Stimulated activated CD8-positive, alpha-beta memory T cell treated with anti-CD3 and anti-CD28 coated beads, Interleukin-12 subunit alpha, Interleukin-12 subunit beta, amount 100 ng/mL, for 24 hours (primary cell): ENCODE results near the gene NPPB.

Experiments
- DNase-seq: peaks from one replicate; pipeline ENCODE4 v3.0.0-alpha.2; 2020; ENCODE audit errors: extremely low read depth

NPPB gene

DNA sequence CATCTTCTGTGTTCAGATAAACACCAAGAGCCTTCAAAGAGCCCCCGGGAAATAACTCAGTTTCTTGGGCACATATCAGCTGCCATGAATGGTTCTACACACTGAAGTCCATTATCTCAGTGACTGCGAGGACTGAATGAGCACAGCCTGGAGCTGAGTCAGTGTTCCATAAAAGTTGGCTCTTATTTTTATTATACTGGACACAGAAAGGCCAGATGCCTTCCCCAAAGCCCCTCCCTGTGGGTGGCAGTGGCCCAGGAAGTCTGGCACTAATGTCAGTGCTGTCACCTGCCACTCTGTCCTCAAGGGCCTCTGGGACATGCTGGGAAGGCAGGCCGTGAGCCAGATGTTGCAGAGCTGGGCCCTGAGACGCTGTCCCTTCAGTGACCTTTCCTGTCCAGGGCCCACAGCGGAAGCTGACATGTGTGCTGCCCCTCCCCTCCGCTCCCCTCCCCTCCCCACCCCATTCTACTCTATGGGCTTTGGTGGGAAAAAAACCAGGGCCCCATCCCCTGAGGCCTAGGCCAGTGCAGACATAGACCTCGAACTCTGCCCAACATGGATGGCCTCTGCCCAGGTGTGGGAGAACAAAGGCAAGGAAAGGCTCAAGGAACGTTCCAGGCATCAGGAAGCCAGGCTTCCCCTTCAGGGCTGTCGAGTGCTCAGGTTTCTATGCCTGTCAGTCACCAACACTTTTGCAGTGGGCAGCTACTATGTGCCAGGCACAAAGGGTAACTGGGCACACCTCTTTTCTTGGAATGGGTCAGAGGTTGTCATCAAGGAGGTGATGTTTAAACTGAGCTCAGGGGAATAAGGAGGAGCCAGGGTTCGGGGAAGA, 22.4 kb upstream of the NPPB start:
- DNase-seq, result no peak

DNA sequence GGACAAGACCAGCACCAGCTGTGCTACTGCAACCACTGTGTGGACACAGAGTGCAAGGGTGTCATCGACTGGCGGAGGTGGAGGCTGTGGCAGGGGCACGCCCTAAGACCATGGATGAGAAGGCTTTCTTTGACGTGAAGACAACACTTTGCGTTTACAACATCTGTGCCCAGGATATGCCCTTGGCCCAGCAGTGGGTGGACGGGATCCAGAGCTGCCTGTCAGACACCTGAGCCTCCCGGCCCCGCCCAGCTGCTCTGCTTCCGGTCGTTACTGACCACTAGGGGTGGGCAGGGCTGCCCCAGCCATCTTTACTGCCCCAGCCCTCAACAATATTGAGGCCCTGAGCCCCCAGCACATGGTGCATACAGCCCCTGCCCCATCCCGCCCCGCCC, 21.4 kb upstream of the NPPB start:
- DNase-seq, result no peak

DNA sequence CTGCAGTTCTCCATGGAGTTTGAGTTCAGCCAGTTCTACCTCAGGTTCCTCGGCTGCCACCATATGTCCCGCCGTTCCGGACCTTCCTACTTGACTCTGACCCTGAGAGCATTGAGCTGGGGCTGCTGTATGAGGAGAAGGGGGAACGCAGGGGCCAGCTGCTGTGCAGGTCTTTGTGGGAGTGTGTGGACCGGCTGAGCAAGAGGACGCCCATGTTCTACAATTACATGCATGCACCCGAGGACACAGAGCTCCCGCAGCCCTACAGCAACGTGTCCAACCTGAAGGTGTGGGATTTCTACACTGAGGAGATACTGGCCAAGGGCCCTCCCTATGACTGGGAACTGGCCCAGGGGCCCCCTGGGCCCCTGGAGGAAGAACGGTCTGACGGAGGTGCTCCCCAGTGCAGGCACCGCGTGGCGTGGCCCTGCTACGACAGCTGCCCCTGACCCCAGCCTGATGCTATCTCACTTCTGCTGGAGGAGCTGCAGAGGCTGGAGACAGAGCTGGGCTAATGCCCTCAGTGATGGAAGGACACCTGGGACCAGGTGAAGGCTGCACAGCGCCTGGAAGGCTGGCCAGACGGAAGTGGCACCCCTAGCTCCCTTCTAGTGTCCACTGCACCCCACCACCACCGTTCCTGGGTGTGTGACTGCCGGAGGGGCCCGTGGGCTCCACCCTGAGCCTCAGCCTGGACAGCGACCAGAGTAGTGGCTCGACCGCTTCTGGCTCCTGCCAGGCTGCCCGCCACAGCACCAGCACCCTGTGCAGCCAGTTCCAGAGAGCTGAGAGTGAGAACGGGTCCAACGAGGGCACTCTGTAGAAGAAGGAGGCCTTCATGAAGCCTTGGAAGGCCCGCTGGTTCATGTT, 20.8 kb upstream of the NPPB start:
- DNase-seq, result no peak

GRCh38 chr1:11878891-11879190, 20.1 kb upstream of the NPPB start:
- DNase-seq, result no peak

DNA sequence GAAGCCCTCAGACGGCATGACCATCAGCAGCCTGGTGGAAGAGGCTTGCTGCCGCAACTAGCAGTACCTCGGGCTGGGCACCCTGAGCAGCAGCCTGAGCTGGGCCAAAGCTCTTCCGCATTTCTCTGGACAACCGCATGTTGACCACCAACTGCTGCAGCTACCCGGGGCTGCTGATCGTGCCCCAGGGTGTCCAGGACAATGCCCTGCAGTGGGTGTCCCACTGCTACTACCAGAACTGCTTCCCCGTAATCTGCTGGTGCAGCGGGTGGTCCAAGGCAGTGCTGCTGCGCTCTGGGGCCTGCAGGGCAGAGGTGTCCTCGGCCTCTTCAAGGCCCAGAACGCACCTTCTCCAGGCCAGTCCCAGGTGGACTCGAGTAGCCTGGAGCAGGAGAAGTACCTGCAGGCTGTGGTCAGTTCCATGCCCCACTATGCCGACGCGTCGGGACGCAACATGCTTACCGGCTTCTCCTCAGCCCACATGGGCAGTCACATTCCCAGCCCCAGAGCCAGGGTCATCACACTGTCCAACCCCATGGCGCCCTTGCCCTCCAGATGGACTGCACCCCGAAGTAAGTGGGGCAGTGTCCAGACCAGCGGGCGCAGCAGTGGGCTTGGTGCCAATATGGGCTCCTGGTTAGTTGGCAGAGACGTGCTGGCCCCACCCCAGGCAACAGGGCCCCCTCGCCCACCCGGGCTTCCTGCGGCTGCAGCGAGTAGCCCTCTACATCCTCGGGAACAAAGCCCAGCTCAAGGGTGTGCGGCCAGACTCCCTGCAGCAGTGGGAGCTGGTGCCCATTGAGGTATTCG, 19.5 kb upstream of the NPPB start:
- DNase-seq, result no peak

DNA sequence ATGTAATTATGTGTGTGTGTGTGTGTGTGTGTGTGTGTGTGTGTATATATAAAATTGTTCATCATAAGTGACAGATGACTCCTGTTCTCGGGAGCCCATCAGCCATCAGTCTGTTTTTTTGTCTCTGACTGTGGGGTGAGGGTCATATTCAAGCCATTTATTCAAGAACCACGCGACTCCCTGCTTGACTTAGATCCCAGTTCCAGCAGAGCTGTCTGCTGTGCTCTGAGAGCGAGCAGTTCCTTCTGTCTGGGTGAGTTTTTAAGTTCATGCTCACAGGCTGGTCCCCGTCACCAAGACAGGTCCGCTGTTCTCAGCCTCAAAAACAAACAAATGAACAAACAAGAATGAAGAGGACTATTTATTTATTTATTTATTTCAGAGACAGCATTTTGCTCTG, 18.3 kb upstream of the NPPB start:
- DNase-seq, result no peak

DNA sequence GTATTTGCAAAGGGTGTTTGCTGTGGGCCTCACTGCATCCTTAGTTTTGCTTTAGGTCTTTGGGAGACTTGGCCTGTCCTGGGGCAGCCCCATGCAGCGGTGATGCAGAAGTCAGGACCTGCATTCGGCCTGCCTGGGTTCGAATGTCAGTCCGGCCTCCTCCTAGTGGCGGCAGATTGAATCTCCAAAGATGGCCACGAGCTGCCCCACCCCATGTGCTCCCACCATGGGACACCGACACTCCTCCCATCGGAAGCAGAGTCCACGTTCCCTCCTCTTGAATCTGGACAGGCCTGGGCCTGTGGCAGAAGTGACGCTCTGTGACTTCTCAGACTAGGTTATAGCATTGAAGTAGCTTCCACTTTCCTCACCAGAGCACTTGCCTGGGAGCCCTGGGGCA, 16.3 kb upstream of the NPPB start:
- DNase-seq, result no peak

DNA sequence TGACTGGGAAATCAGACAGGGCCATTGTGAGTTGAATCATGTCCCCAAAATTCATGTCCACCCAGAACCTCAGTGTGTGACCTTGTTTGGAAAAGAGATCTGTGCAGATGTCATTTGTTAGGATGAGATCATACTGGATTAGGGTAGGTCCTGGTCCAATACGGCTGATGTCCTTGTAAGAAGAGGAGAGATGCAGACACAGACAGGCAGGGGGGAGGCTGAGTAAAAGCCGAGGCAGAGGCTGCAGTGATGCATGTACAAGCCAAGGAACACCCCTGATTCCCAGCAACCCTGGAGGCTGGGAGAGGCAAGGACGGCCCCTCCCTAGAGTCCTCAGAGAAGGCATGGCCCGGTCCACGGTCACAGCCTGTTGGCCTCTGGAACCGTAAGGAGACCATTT, 15.9 kb upstream of the NPPB start:
- no peak for DNase-seq

- no peak for DNase-seq
These were observed 15.5 kb upstream of the NPPB start for GRCh38 chr1:11874258-11874562.

- DNase-seq, result no peak
These were observed 14.9 kb upstream of the NPPB start for GRCh38 chr1:11873395-11874257.

DNA sequence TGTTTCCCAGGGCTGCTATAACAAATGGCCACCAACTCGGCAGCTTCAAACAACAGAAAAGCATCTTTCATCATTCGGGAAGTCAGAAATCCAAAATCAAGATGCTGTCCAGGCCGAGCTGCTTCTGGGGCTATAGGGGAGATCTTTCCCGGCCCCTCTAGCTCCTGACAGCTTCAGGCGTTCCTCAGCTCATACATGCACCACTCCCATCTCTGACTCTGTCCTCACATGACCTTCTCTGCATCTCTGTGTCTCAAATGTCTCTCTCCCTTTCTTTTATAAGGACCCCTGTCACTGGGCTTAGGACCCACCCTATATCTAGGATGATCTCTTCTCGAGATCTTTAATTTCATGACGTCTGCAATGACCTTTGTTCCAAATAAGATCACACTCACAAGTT, 13.8 kb upstream of the NPPB start:
- no peak for DNase-seq

DNA sequence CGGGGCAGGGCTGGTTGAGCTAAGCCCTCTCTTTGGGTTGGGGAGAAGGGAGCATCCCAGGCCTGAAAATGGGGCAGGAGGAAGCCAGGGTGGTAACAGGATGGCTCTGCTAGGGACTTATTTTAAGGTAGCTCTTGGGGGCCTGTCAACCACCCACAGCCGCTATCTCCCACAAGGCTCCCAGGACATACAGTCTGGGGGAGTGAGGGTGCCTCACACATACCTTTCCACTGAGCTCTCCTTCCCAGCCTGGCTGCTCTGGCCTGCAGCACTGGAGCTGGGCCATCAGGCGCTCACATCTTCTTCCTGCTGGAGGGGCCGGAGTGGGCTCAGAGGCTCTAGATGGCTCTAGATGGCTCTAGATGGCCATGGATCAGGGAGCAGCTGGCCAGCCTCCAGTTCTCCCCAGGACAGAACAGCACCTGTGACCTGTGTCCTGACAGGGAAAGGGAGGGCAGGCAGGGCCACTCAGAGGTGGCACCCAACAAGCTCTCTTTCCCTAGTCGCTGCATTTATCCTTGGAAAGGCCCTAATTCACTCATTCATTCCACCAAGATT, 11.0 kb upstream of the NPPB start:
- DNase-seq, result no peak

- DNase-seq, result no peak
These were observed 10.4 kb upstream of the NPPB start for GRCh38 chr1:11869104-11869503.

DNA sequence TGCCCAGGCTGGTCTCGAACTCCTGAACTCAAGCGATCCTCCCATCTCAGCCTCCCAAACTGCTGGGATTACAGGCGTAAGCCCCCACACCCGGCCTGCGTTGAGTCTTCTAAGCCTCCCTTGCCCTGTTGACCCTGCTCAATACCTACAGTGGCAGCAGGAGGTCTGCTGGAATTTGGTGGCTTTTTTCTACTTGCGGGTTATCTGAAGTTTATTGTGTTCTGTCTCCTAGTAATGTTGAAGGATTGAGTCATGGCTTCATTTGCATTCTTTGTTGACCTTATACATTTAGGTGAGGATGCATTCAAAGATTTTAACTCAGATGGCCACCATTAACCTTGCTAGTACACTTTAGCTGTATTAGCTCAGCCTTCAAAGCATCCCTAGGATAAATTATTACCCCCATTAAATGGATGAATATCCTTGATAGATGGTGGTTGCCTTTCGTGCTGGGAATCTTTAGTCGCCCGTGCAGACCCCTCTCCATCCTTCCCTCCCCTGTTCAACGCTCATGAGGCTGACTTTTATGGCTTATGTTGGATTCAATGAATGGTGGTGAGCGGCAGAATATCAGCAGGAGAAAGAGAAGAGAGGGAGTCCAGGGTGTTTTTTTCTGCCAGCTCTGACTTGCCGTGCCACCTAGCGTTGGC, 9.7 kb upstream of the NPPB start:
- no peak for DNase-seq

- no peak for DNase-seq
These were observed 4.1 kb upstream of the NPPB start for GRCh38 chr1:11862890-11863289.

DNA sequence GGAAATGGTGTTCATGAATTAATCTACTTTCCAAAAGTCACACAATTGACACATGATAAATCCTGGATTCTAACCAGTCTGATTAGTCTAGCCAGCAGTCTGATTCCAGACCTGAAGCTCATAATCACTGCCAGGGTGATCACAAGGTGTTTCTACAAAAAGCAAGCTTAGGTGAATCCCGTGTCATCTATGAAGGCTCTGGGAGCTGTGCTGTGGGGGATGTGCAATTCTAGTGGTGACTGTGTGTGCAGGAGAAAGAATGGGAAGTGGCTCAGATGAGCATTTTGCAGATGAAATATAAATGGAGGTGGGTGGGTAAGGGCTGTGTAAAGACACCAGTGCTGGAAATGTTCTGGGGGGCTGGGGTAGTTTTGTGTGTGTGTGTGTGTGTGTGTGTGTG, 1.8 kb upstream of the NPPB start:
- no peak for DNase-seq

DNA sequence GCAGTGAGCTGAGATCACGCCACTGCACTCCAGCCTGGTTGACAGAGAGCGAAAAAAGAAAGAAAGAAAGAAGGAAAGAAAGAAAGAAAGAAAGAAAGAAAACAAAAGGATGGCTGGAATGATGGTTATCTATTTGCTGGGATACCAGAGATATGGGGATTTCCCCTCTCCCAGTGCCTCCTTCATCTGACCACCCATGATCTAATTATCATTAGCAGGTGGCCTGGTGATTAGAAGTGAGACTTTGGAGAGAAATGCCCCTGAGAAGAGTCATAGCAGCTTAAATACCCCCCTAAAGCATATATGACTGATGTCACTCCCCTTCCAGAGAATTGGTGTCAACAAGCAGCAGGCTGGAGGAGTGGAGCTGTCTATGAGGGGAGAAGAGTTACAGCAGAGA, 1.3 kb upstream of the NPPB start:
- DNase-seq, result no peak

DNA sequence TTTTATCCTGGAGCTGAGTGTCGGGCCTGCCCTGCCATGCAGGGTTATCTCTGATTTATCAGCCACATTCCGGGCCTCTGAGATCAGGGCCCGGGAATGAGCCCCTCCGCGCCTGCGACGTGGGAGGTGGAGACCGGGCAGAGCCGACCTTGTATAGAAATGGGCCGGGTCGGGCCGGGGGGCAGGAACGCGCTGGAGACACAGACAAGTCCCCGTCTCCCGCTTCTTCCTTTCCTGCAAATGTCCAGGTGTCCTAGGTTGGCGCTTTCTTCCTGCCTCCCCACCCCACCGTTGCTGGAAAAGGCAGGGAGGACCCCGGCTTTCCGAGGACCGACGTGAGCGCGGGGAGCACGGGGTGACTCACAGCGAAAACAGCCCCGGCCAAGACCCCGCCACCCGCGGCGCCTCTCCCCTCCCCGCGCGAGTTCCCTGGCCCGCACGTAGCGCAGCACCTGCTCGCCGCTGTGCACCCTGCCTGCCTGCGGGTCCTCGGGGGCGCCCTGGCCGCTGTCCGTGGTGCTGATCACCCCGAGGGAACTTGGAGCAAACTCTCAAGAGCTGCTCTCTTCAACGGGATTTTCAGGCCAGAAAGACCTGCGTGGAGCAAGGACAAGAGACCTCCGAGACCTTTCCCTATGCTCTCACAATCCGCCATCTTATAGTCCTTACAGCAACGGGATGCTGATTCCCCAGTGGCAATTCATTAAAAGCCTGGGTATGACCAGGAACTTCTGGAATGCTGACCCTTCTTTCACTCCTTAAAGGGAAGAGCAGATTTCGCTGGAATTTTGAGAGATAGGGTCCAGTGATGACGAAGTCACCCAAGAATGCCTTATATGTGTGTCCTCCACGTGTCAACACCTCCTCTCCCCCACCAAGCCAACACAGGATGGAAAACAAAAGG, 475 bp upstream of the NPPB start:
- peak; percentile 23 for DNase-seq

GRCh38 chr1:11858158-11858557, 587 bp downstream of the NPPB start:
- no peak for DNase-seq
